ENCODE data around the gene PPFIBP1. TPM values are rescaled to one million over a fixed set of nuclear protein-coding genes. Genes with fewer than 3 reads are reported as not detected.
"Not testable (repeated sequence)": the region's sequence is repeated elsewhere in the genome, so short reads cannot be mapped to it uniquely, and the experiment has no call there.

Gene PPFIBP1
- total and polyA plus RNA-seq, 2 of the 4 experiments (the other 2 are of a cell fraction): 30.4 to 72.2 TPM

DNA sequence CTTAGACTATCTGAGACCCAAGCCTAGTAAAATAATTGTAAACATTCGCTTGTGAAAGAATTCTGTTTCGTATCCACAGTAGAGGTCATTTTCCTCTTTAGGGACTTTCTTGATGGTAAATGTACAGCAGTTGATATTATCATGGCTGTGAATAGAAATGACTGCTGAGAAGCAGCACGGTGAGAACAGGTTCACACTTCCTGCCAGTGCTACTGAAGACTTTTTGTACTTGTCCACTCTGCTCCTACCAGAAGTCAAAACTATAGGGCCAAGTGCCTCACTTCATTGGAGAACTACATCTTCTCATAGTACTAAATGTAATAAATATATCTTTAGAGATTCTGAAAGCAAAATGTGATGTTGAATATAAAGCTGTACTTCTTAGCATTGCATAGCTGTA lies 131.5 kb downstream of the PPFIBP1 start:
- H2AK9ac ChIP-seq (replicated peaks; ENCODE audit: low read depth, low read length, poor library complexity); H4K5ac ChIP-seq (ENCODE audit: low read depth, low read length); H2BK5ac ChIP-seq (ENCODE audit: low read depth, low read length, poor library complexity, severe bottlenecking); H3K9ac ChIP-seq (ENCODE audit: low read depth, low read length); H4K91ac ChIP-seq (ENCODE audit: insufficient read depth, low read depth, low read length); H3K4me2 ChIP-seq (ENCODE audit: low read depth, low read length); H2AK5ac ChIP-seq (ENCODE audit: low read depth, low read length); H3K18ac ChIP-seq (ENCODE audit: low read depth, low read length); H2BK120ac ChIP-seq (ENCODE audit: low read depth, low read length); in situ Hi-C loops (cut with MboI; ENCODE audit: low sequenced_read_pairs); H4K20me1 ChIP-seq (ENCODE audit: insufficient read depth, low read length); H3K36me3 ChIP-seq (ENCODE audit: control insufficient read depth, insufficient read depth, low read length); H2BK20ac ChIP-seq (ENCODE audit: low read depth, low read length); H2BK15ac ChIP-seq (ENCODE audit: low read depth, low read length); H3K27ac ChIP-seq (ENCODE audit: insufficient read depth, low read length); CTCF ChIA-PET; H3K4me1 ChIP-seq (ENCODE audit: control insufficient read depth, insufficient read depth, low read length); H3K4me3 ChIP-seq (ENCODE audit: insufficient read depth, low read depth, low read length); H3K9me3 ChIP-seq (ENCODE audit: control insufficient read depth, insufficient read depth, low read length); H3K14ac ChIP-seq (replicated peaks; ENCODE audit: low read depth, low read length); dilution Hi-C loops (cut with HindIII; ENCODE audit: low sequenced_read_pairs, unreplicated experiment); H3K27me3 ChIP-seq (ENCODE audit: control insufficient read depth, insufficient read depth, low read length); DNase-seq; intact Hi-C loops (cut with micrococcal nuclease); H3K9me1 ChIP-seq (ENCODE audit: insufficient read depth, low read length); H4K8ac ChIP-seq (ENCODE audit: low read depth in 2 of 2, low read length in 2 of 2); H2AFZ ChIP-seq (replicated peaks; ENCODE audit: low read length, poor library complexity); ATAC-seq (ENCODE audit: low read depth); H3K56ac ChIP-seq (ENCODE audit: extremely low read depth, insufficient read depth, low read length); BruUV-seq (replicated peaks); H3K23ac ChIP-seq (ENCODE audit: low read depth, low read length); POLR2A ChIA-PET (ENCODE audit: unreplicated experiment); H3K4ac ChIP-seq (ENCODE audit: low read depth, low read length): not testable (repeated sequence)
- no CpG with 5 or more reads among the region's 3 CpGs for WGBS, 2 experiments (ENCODE audit: extremely low coverage in 2 of 2, insufficient read length in 1 of 2)
- H3K79me1 ChIP-seq (ENCODE audit: low read depth in 1 of 2, low read length in 2 of 2): peaks cover 0 to 12% of the 10 kb centered on the region in 2 experiments; a peak in 2 of 4 replicates

Data from IMR-90 (cell line).